Astrocyte (in vitro differentiated cells and primary cell): ENCODE data around the gene SIAH2. TPM values are rescaled to one million over a fixed set of nuclear protein-coding genes. Genes with fewer than 3 reads are reported as not detected.

ENCODE experiments used
- DNase-seq: peaks from one replicate; pipeline ENCODE4 v3.0.0-alpha.2; 2010; ENCODE audit warnings: low read depth
- FAIRE-seq: peaks from 2 replicates; lab custom pipeline; 2011; peaks lifted over from hg19 to GRCh38; lab: Jason Lieb, UNC
- H2AFZ ChIP-seq: 2 replicates; pipeline ENCODE4 v1.6.0; 2012; ENCODE audit warnings: low read depth, low read length, inconsistent platforms
- H3K27ac ChIP-seq: 2 replicates; pipeline ENCODE4 v1.5.1; 2011; ENCODE audit warnings: low read depth, low read length, inconsistent platforms
- H3K27me3 ChIP-seq: 2 replicates; pipeline ENCODE4 v1.6.0; 2011; ENCODE audit warnings: low read length, inconsistent platforms; ENCODE audit not compliant: insufficient read depth
- H3K36me3 ChIP-seq: 2 replicates; pipeline ENCODE4 v1.5.1; 2011; ENCODE audit warnings: low read length, inconsistent platforms; ENCODE audit not compliant: insufficient read depth
- H3K4me1 ChIP-seq: 2 replicates; pipeline ENCODE4 v1.5.1; 2011; ENCODE audit warnings: low read length, inconsistent platforms; ENCODE audit not compliant: insufficient read depth
- H3K4me2 ChIP-seq: 2 replicates; pipeline ENCODE4 v1.6.0; 2012; ENCODE audit warnings: low read length, inconsistent platforms
- H3K4me3 ChIP-seq: 2 replicates; pipeline ENCODE4 v1.5.1; 2011; ENCODE audit warnings: low read depth, mild to moderate bottlenecking, low read length, inconsistent platforms; ENCODE audit not compliant: insufficient read depth
- H3K79me2 ChIP-seq: 2 replicates; pipeline ENCODE4 v1.6.0; 2012; ENCODE audit warnings: mild to moderate bottlenecking, low read length, inconsistent platforms; ENCODE audit not compliant: insufficient read depth
- H3K9ac ChIP-seq: 2 replicates; pipeline ENCODE4 v1.6.0; 2012; ENCODE audit warnings: mild to moderate bottlenecking, low read length, inconsistent platforms
- H3K9me3 ChIP-seq: 2 replicates; pipeline ENCODE4 v1.5.1; 2012; ENCODE audit warnings: low read depth, mild to moderate bottlenecking, low read length, inconsistent platforms; ENCODE audit not compliant: insufficient read depth
- H4K20me1 ChIP-seq: 2 replicates; pipeline ENCODE4 v1.6.0; 2012; ENCODE audit warnings: low read length, inconsistent platforms; ENCODE audit not compliant: insufficient read depth
- H3K27ac Mint-ChIP-seq: one replicate; pipeline ENCODE4 v1.8.0; 2021; ENCODE audit warnings: mild to moderate bottlenecking, mixed read lengths; ENCODE audit not compliant: unreplicated experiment
- H3K27me3 Mint-ChIP-seq: one replicate; pipeline ENCODE4 v1.8.0; 2021; ENCODE audit warnings: low read depth, mixed read lengths; ENCODE audit not compliant: unreplicated experiment
- H3K36me3 Mint-ChIP-seq: one replicate; pipeline ENCODE4 v1.8.0; 2021; ENCODE audit warnings: low read depth, mixed read lengths; ENCODE audit not compliant: unreplicated experiment
- H3K4me1 Mint-ChIP-seq: one replicate; pipeline ENCODE4 v1.8.0; 2021; ENCODE audit warnings: low read depth, mixed read lengths; ENCODE audit not compliant: unreplicated experiment
- H3K4me3 Mint-ChIP-seq: one replicate; pipeline ENCODE4 v1.8.0; 2021; ENCODE audit warnings: mild to moderate bottlenecking, moderate library complexity, mixed read lengths; ENCODE audit not compliant: unreplicated experiment
- H3K9me3 Mint-ChIP-seq: one replicate; pipeline ENCODE4 v1.8.0; 2021; ENCODE audit warnings: mild to moderate bottlenecking, mixed read lengths; ENCODE audit not compliant: unreplicated experiment
- EZH2 ChIP-seq: IDR thresholded peaks from 2 replicates; pipeline ENCODE4 v1.6.1; 2012; ENCODE audit warnings: mild to moderate bottlenecking, low read length, inconsistent platforms; ENCODE audit not compliant: insufficient read depth
- total RNA-seq: library from RNA; stranded (reverse); gene quantifications from 2 replicates; pipeline ENCODE4 v1.2.1, GENCODE V29; 2021
- TF ChIP-seq, protein P1 (sequence below): IDR thresholded peaks from 2 replicates; pipeline ENCODE4 v1.5.1; 2011; ENCODE audit warnings: low read depth, mild to moderate bottlenecking, inconsistent platforms, low read length, moderate library complexity; ENCODE audit not compliant: insufficient read depth

The SIAH2 gene
- total RNA-seq, 1 donor from 2014 or later, result 39.3 TPM

DNA sequence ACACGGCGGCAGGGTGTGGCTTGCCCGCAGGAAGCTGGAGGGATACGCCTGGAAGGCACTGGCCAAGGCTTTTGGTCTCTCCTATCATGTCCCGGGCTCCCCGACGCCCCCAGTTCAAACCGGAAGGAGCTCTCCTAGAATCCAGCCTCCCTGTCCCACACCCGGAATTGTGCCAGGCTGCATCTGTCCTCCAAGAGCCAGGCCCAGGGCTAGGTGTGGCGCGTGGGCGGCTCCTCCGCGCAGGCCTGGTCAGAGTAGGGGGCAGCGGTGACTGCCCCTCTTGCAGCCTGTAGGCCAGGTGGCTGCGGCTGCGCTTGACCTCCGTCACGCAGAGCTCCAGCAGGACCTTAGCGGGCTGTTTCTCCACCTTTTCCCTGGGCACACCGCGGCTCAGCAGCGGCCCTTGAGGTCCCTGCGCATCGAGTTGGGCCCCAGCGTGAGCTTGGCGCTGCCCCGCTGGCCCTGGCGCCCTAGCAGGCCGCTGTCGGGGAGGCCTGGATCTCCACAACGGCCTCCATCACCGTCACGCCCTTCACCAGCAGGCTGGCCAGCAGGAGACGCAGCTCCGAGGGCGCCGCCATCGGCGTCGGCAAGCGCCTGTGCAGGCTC is 15.9 kb upstream of the SIAH2 start:
- H3K27ac Mint-ChIP-seq, result no peak overlapping the region
- DNase-seq (no peak), FAIRE-seq (no peak)
- no peak for TF ChIP-seq EZH2
- TF ChIP-seq, protein P1, sequence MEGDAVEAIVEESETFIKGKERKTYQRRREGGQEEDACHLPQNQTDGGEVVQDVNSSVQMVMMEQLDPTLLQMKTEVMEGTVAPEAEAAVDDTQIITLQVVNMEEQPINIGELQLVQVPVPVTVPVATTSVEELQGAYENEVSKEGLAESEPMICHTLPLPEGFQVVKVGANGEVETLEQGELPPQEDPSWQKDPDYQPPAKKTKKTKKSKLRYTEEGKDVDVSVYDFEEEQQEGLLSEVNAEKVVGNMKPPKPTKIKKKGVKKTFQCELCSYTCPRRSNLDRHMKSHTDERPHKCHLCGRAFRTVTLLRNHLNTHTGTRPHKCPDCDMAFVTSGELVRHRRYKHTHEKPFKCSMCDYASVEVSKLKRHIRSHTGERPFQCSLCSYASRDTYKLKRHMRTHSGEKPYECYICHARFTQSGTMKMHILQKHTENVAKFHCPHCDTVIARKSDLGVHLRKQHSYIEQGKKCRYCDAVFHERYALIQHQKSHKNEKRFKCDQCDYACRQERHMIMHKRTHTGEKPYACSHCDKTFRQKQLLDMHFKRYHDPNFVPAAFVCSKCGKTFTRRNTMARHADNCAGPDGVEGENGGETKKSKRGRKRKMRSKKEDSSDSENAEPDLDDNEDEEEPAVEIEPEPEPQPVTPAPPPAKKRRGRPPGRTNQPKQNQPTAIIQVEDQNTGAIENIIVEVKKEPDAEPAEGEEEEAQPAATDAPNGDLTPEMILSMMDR, result no peak
- no peaks in the 10 kb centered on the region for H3K36me3 ChIP-seq
- no peak overlapping the region for H3K27ac ChIP-seq
- H2AFZ ChIP-seq, result no peak overlapping the region
- H3K9me3 Mint-ChIP-seq, result no peaks in the 10 kb centered on the region
- H3K27me3 ChIP-seq, result no peaks in the 10 kb centered on the region
- no peak overlapping the region for H3K4me3 Mint-ChIP-seq
- no peaks in the 10 kb centered on the region for H4K20me1 ChIP-seq
- H3K9me3 ChIP-seq, result no peaks in the 10 kb centered on the region
- no peak overlapping the region for H3K9ac ChIP-seq
- peaks cover 7% of the 10 kb centered on the region for H3K27me3 Mint-ChIP-seq
- no peaks in the 10 kb centered on the region for H3K79me2 ChIP-seq
- H3K4me1 Mint-ChIP-seq, result no peaks in the 10 kb centered on the region
- H3K36me3 Mint-ChIP-seq, result no peaks in the 10 kb centered on the region
- no peak overlapping the region for H3K4me3 ChIP-seq
- H3K4me1 ChIP-seq, result peaks cover 3% of the 10 kb centered on the region
- no peak overlapping the region for H3K4me2 ChIP-seq

DNA sequence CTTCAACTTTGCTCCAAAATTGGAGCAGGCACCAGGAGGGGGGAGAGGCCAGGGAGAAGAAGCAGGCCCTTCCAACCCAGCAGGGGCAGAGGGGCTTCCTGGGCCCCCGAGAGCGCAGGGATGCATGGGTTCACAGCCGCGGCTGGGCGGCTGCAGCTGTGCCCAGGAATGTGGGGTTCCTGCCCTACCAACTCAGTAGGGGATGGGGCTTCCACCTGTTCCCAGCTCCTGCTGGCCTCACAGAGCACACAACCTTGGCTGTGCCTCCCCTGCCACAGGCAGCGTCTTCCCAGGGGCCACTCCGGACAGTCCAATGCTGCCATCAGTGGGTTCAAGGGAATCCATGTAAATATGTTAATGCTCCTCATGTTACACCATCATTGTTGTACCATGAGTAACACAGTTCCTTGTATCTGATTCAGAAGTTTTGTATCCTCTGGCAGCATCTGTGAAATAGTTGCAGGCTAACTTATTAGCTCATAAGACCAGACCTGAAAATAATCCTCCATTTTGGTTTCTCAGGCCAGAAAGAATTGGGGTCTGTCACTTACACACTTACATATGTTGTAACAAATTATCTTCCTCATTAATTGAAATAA is 12.1 kb upstream of the SIAH2 start:
- peaks cover 3% of the 10 kb centered on the region for H3K27me3 ChIP-seq
- H3K79me2 ChIP-seq, result no peaks in the 10 kb centered on the region
- Mint-ChIP-seq H3K4me1 (peaks cover 10% of the 10 kb centered on the region), H3K27me3 (peaks cover 2% of the 10 kb centered on the region), H3K9me3 (no peaks in the 10 kb centered on the region), H3K36me3 (no peaks in the 10 kb centered on the region), H3K4me3 (no peak overlapping the region), H3K27ac (peak overlapping the region; percentile 34)
- no peak overlapping the region for H2AFZ ChIP-seq
- H3K36me3 ChIP-seq, result no peaks in the 10 kb centered on the region
- peaks cover 3% of the 10 kb centered on the region for H3K4me1 ChIP-seq
- TF ChIP-seq EZH2, result no peak
- TF ChIP-seq, protein P1, result no peak
- no peaks in the 10 kb centered on the region for H4K20me1 ChIP-seq
- H3K4me3 ChIP-seq, result no peak overlapping the region
- H3K9me3 ChIP-seq, result no peaks in the 10 kb centered on the region
- DNase-seq, result peak; percentile 70
- no peak overlapping the region for H3K27ac ChIP-seq
- no peak overlapping the region for H3K9ac ChIP-seq
- H3K4me2 ChIP-seq, result no peak overlapping the region
- peak; percentile 50 for FAIRE-seq

DNA sequence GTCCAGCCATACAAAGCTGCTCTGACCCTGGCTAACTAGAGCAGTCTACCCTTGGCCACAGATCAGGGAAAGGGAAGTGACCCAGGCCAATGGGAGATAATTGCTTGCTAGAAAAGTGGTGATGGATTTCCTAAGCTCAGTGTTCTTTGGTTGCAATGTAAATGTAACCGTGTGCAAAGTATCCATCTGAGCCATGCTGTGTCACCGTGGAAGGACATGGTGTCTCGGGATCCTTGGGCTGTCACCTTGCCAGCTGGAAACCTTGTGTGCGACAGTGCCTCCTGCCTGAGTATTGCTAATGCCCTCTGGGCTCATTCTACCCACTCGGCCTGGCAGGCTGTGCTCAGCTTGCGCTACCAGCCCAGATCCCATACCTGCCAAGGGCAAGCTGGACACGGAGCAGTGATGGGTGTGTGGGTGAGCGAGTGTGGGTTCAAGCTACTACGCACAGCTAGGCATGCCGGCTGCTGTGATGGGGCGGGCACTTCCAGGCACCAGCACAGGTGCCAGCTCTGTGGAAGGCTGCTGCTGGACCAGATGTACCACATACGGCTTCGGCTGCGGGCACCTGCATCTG is 10.7 kb upstream of the SIAH2 start:
- Histone ChIP-seq H3K9me3 (no peaks in the 10 kb centered on the region), H3K27ac (no peak overlapping the region), H3K4me1 (peaks cover 3% of the 10 kb centered on the region), H3K4me2 (no peak overlapping the region), H3K79me2 (no peaks in the 10 kb centered on the region), H3K36me3 (no peaks in the 10 kb centered on the region), H3K9ac (no peak overlapping the region), H2AFZ (no peak overlapping the region), H3K27me3 (peaks cover 3% of the 10 kb centered on the region), H4K20me1 (no peaks in the 10 kb centered on the region), H3K4me3 (no peak overlapping the region)
- TF ChIP-seq EZH2, result no peak
- TF ChIP-seq, protein P1, result no peak
- Mint-ChIP-seq H3K27me3 (peaks cover 2% of the 10 kb centered on the region), H3K4me3 (no peak overlapping the region), H3K9me3 (no peaks in the 10 kb centered on the region), H3K4me1 (peaks cover 10% of the 10 kb centered on the region), H3K36me3 (no peaks in the 10 kb centered on the region), H3K27ac (no peak overlapping the region)
- no peak for DNase-seq
- FAIRE-seq, result no peak
